ENCODE data around the gene TMCO2.

The TMCO2 gene

DNA sequence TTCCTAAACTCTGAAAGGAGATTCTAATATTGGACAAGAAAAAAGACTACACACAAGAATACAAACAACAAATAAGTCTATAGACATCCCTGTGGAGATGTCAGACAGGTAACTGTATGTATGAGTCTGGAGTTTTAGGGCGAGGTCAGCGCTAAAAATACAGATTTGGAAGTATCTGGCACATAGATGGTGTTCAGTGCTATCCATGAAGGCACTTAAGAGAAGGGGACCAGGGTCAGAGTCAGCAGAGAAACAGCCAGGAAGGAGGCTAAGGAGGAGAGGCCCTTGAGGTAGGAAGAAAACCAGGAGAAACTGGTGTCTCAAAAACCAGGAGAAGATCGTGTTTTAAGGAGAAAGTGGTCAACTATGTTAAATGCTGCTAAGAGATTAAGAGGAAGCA is 28.4 kb downstream of the TMCO2 start:
- H3K36me3 Mint-ChIP-seq (ENCODE audit: low read depth), result peaks cover 69% of the 10 kb centered on the region

DNA sequence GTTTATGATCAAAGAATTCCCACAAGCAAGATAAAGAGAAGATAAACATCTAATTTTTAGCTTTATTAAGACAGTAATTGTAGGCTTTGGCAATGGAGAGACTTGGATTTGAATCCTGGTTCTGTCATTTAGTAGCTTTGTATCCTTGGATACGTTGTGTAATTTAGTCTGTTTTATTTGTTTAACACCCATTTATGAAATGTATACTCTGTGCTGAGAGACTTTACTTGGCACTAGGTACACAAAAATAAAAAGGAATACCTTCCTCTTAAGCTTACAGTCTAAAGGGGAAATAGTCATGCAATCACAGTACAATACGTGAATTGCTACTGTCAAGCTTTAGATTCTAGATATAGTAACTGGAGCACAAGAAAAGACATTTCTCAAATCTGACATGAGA is 34.1 kb downstream of the TMCO2 start:
- TF ChIP-seq, protein P1, sequence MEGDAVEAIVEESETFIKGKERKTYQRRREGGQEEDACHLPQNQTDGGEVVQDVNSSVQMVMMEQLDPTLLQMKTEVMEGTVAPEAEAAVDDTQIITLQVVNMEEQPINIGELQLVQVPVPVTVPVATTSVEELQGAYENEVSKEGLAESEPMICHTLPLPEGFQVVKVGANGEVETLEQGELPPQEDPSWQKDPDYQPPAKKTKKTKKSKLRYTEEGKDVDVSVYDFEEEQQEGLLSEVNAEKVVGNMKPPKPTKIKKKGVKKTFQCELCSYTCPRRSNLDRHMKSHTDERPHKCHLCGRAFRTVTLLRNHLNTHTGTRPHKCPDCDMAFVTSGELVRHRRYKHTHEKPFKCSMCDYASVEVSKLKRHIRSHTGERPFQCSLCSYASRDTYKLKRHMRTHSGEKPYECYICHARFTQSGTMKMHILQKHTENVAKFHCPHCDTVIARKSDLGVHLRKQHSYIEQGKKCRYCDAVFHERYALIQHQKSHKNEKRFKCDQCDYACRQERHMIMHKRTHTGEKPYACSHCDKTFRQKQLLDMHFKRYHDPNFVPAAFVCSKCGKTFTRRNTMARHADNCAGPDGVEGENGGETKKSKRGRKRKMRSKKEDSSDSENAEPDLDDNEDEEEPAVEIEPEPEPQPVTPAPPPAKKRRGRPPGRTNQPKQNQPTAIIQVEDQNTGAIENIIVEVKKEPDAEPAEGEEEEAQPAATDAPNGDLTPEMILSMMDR (IDR thresholded peaks at IDR 0.05), result no peak
- H3K9me3 Mint-ChIP-seq, result no peaks in the 10 kb centered on the region
- H3K4me3 Mint-ChIP-seq, result no peak overlapping the region
- peaks cover 58% of the 10 kb centered on the region for H3K36me3 Mint-ChIP-seq (ENCODE audit: low read depth)
- no peak for DNase-seq
- H3K27me3 Mint-ChIP-seq (ENCODE audit: low read depth, poor library complexity), result no peaks in the 10 kb centered on the region
- H3K4me1 Mint-ChIP-seq, result no peaks in the 10 kb centered on the region
- no peak overlapping the region for H3K27ac Mint-ChIP-seq

More for the DNA sequence above, 28.4 kb downstream of the TMCO2 start:
- Mint-ChIP-seq H3K4me1 (no peaks in the 10 kb centered on the region), H3K27me3 (ENCODE audit: low read depth, poor library complexity) (no peaks in the 10 kb centered on the region), H3K9me3 (no peaks in the 10 kb centered on the region), H3K4me3 (no peak overlapping the region), H3K27ac (peak overlapping the region; percentile 2)
- TF ChIP-seq, protein P1 (IDR thresholded peaks at IDR 0.05), result no peak
- no peak for DNase-seq

DNA sequence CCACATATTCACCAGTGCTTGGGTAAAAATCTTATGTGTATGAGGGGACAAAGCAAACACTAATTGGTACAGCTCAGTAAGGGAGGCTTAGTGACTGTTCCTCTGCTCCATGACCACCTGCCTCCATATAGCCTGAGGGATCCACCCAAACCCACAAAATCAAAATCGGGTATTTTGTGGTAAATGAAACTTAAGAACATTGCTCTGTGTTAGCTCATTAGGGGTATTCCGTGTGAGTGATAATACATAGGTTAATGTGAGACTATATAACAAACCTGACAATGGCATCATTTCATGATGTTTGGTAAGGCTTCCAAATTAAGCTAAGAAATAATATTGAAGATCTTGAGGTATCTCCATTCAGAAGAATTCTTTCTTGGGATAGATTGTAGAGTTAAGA is 43.6 kb downstream of the TMCO2 start:
- no peaks in the 10 kb centered on the region for H3K9me3 Mint-ChIP-seq
- H3K27me3 Mint-ChIP-seq (ENCODE audit: low read depth, poor library complexity), result no peaks in the 10 kb centered on the region
- DNase-seq, result no peak
- peaks cover 5% of the 10 kb centered on the region for H3K4me1 Mint-ChIP-seq
- H3K27ac Mint-ChIP-seq, result no peak overlapping the region
- peaks cover 51% of the 10 kb centered on the region for H3K36me3 Mint-ChIP-seq (ENCODE audit: low read depth)
- H3K4me3 Mint-ChIP-seq, result no peak overlapping the region
- TF ChIP-seq, protein P1 (IDR thresholded peaks at IDR 0.05), result no peak

DNA sequence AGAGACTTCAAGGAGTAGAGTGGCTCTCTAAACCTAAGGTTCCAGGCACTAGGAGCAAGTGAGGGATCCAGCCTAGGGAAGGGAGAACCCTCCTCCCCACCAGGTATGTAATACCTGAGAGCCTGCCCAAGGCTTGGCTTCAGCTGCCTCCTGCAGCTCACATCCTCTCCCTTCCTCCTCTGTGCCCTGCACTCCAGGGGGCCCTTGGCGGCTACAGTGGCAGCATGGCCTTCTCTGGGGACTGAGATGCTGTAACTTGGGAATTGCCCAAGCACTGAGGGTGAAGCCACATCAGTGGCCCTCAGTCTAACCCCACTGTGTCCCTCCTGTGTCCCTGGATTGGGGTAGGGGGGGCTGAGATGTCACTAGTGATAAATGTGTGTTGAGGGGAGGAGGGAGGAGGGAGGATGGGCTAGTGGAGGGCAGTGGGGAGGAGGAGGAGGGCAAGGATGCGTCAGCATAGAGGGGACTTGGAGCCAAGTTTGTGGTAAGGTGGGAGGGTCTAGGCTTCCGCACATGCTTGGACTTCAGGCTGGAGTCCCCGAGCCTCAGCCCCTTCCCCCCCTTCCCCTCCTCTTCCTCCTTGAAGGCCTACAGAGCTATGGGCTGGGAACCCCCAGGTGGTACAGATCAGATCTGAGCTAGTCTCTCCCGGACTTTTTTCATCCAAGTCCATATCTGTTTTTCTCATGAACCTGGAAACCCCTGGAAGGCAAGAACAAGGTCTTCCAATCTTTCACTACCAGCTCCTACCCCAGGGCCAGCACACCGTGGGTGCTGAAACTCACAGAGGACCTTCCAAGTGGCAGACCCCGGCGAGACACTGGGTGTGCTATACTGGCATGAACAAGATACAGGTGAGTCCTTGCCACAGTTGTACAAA is 51.9 kb downstream of the TMCO2 start:
- Mint-ChIP-seq H3K9me3 (no peaks in the 10 kb centered on the region), H3K4me1 (no peaks in the 10 kb centered on the region), H3K4me3 (no peak overlapping the region), H3K36me3 (ENCODE audit: low read depth) (peaks cover 7% of the 10 kb centered on the region), H3K27me3 (ENCODE audit: low read depth, poor library complexity) (no peaks in the 10 kb centered on the region), H3K27ac (no peak overlapping the region)
- DNase-seq, result no peak
- TF ChIP-seq, protein P1 (IDR thresholded peaks at IDR 0.05), result no peak

DNA sequence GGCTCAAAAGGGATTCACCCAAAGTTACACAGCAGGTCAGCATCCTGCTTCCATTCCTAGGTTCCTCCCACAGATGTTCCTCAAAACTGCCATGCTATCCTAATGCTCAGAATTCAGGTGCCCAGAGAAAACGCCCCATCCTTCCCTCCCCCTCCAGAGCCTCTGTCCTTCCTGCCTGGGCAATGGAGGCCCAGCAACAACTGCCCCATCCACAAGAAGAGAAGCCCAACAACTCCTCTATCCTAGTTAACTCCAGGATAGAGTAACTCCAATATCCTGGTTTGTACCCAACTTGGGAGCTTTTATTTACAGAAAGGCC is 52.5 kb downstream of the TMCO2 start:
- Mint-ChIP-seq H3K27ac (no peak overlapping the region), H3K4me1 (no peaks in the 10 kb centered on the region), H3K4me3 (no peak overlapping the region), H3K9me3 (no peaks in the 10 kb centered on the region), H3K36me3 (ENCODE audit: low read depth) (peaks cover 7% of the 10 kb centered on the region), H3K27me3 (ENCODE audit: low read depth, poor library complexity) (no peaks in the 10 kb centered on the region)
- TF ChIP-seq, protein P1 (IDR thresholded peaks at IDR 0.05), result no peak
- DNase-seq, result no peak

DNA sequence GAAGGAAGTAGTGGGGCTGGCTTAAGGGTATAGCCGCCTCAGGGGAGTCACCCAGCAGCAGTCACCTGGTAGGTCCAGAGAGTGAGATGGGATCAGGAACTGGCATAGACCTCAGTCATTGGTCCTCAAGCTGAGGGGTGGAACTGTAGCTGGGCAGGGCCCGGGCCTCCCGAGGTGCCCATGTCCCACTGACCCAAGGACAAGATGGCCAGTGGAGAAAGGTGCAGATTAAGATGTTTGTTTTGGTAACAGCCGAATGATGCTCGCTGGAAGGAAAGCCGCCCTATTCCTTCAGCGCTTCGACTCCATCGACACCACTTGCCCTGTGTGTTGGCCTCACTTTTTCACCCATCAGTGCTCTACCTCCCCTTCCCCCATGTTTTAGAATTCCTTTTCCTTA is 52.9 kb downstream of the TMCO2 start:
- H3K4me1 Mint-ChIP-seq, result no peaks in the 10 kb centered on the region
- DNase-seq, result no peak
- TF ChIP-seq, protein P1 (IDR thresholded peaks at IDR 0.05), result no peak
- no peak overlapping the region for H3K27ac Mint-ChIP-seq
- no peak overlapping the region for H3K4me3 Mint-ChIP-seq
- no peaks in the 10 kb centered on the region for H3K9me3 Mint-ChIP-seq
- H3K27me3 Mint-ChIP-seq (ENCODE audit: low read depth, poor library complexity), result no peaks in the 10 kb centered on the region
- H3K36me3 Mint-ChIP-seq (ENCODE audit: low read depth), result peaks cover 7% of the 10 kb centered on the region

Data from nephron progenitor cell (in vitro differentiated cells).